GM21717 (cell line): ENCODE data around the gene PTPN9.
"Not testable (repeated sequence)": the region's sequence is repeated elsewhere in the genome, so short reads cannot be mapped to it uniquely, and the experiment has no call there.

Experiments used
- ATAC-seq: cut with Tn5 transposase; IDR thresholded peaks from one replicate; pipeline ENCODE4 v1.9.1; 2021; ENCODE audit warnings: mild to moderate bottlenecking, moderate library complexity; ENCODE audit not compliant: unreplicated experiment

The PTPN9 gene

DNA sequence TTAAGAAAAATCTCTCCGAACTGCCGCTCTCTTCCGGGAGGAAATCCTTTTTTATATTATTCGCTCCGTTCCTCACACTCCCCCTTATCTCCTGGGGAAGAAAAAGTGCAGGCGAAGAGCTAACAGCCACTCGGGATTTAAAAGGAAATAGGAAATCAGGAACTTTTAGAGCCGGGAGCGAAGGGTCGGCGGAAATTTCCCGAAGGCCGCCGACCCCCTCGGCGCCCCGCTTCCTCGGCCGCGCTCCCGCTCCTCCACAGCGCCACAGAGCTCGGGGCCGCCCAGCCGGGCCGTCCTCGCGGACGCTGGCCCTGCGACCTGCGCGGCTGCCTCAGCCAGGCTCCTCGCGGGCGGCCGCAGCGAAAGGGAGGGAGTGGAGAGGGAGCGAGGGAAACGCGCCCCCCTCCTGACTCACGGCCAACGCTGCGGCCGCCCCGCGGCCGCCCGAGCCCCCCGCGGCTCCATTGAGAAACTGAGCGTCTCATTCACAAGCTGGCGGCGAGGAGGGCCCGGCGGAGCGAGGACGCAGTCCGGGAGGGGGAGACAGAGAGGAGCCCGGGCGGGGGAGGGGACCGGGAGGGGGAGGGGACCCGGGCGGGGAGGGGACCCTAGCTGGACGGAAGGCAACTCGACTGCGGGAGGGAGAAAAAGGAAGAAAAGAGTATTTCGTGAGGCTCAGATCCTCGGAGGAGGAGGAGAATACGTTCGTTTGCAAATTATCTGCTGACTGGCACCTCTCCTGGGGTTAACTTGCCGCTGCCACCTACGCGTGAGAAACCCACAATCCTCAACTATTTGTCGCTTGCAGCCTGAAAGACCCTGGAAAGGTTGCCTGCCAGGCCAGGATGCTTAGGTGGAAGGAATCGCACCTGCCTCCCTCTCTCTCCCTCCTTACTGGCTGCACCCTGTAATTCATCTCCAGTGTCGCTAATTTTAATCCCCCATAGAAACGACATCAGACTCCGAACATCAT, at the start of gene PTPN9:
Gene PTPN9, minus strand, starts transcription at position 368 of the 973 bp plus-strand sequence. CDS start 539 bp downstream, outside the sequence.
- peak; percentile 49 for ATAC-seq

DNA sequence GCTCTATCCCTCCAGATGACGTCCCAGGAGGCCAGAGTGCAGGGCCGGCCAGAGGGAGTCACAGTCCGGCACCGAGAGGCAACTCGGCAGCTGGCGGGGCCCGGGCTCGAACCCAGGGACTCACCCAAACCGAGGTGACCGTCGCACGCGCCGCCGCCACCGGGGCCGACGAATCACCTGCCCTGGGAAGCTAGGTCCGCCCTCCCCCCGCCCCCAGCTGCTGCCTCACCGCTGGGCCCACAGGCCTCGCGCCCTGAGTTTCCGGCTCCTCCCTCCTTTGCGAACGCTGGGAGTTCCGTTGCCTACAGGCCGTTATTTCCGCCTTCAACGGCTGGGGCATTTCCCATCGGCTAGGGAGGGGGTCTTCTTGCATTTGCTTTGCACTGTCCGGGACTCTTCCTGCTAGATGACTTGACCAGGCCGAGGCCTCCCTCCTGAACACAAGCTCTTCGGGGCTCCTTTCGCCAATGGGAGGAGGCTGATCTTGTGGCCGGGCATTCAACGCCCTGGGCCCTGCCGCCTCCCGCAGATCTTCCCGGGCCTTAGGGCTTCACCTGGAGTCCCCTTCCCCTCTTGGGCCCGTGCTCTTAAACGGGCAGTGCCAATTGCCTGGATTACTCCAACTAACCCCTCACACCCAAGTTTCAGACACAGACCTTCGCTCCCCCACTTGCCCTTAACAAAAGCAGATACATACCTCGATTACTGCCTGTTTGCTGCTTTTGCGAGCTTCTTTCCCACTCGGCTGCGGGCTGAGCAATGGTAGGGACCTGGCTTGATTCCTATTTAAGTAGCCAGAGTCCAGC, 46.6 kb upstream of the PTPN9 start, which contains the start of gene SNUPN:
Gene SNUPN, minus strand, starts transcription at position 184 of the 806 bp plus-strand sequence. CDS start 4,674 bp downstream, outside the sequence.
- peak; percentile 76 for ATAC-seq

DNA sequence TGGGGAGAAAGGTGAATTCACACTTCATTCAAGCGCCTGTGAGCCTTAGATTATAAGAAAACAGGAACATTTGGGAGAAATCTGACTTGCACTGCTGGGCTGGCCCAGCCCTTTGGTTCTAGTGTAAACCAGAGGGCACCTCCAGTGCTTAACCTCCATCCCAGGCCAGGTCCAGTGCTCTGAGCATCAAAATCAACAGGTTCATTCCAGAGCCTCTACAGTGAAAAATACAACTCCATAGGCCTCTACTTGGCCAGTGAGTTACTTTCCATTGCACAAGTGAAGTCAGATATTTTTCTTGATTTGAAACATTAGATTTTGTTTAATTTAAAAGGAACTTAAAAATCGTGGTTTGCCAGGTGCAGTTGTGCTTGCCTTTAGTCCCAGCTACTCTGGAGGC, 43.4 kb upstream of the PTPN9 start:
- no peak for ATAC-seq

DNA sequence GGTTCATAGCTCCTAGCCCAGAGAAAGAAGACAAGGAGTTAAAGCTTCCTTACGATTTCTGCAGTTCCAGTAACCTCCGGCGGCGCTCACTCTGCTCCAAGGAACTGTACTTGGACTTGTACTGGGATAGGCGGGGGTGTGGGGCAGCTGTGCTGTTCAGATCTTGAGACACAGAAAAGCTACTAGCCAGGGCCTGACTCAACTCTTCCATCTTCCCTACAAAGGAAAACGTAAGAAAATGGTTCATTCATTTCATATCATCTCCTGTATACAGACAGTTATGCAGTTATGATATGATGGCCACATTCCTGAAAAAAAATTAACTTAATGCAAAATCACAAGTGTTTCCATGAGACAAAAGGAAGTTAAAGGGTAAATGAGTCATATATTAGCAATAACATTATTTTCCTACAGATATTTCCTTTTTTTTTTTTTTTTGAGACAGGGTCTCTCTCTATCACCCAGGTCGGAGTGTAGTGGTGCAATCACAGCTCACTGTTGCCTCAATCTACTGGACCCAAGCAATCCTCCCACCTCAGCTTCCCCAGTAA, 41.8 kb upstream of the PTPN9 start:
- ATAC-seq: no peak

DNA sequence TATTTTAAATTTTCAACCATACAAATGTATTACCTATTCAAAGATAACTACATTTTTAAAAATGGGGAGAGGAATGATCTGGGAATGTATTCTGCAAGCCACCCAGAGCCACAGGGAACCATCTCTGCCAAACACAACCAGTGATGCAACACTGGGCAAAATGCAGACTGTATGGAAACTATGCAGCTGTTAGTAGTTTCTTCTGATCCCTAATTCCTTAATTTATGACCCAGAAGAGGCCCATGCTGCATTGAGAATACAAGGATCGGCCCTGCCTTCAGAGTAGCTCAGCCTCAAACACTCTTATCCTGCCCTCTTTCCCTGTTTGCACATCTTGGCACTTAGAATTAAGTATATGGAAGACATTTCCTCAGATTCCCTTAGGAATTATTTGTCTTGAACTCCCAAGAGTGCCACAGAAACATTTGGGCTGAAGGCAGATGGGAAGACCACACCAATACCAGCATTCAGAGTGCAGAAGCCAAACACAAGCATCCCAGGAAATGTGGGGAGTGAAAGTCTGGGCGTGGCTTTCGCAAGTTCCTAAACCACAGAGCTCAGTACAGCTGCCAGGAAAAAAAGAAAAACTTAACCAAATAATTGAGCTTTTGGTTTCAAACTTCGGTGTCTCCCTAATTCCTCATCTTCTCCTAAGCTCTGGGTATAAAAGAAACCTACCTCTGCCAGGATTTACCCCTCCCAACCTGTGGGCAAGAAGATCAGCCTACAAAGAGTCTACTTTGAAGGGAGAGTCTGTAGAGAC, 41.1 kb upstream of the PTPN9 start:
- no peak for ATAC-seq

DNA sequence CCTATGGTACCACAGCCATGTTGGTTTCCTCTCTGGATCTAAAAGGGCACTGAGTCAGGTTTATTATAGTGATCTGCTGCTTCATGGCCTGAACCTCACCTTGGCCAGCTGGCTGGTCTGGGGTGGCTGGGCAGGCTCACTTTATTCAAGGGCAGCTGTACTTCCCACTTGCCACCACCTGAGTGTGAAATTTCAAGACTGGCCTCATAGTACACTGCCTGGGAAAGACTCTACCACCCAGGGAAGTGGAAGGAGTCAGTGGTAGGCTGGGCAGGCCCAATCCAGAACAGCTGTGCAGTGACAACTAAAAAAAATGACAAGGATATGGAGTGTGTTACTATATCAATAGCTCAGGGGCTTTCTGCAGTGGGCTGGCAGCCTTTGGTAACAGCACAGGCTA, 37.7 kb upstream of the PTPN9 start:
- ATAC-seq: no peak

DNA sequence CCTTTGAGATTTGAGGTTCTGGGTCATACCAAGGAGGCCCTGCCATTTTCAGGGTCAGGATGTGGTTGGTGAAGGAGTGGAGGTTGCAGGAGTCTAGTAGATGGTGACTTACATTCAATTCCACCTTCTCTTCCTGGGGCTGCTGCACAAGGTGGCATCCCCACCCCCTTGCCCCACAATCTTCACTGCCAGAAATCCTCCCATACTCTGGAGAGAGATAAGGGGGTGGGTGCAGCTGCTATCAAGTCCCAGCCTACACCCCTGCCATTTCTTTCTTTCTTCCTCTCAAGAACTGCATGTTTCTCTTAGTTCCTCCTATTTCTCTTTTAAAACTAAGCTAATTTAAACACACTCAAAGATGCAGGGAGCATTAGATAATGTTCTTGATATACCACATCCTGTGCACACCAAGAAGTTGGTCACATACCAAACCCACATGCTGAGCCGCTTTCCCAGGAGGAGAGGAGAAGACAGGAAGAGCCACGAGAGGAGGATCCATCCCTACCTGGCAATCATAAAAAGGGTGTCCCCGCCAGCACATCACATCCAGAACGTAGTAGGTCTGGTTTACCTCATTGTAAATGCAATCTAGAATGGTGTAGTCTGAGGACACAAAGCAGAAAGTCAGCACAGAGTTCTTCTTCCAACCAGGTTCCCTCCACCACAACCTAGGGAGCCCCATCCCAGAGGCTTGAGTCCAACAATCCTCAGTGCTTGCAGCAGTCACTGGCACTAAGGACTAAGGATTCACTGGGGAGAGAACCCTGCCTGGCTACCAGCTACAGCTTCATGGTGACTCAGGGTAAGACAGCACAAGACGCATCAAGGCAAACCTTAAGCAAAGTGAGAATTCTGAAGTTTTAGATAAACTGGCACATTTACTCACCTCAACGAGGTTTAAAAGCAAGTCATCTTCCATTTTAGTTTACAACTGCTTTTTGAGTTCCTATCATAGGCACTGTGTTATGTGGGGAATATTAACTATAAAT, 27.9 kb upstream of the PTPN9 start:
- ATAC-seq: no peak

DNA sequence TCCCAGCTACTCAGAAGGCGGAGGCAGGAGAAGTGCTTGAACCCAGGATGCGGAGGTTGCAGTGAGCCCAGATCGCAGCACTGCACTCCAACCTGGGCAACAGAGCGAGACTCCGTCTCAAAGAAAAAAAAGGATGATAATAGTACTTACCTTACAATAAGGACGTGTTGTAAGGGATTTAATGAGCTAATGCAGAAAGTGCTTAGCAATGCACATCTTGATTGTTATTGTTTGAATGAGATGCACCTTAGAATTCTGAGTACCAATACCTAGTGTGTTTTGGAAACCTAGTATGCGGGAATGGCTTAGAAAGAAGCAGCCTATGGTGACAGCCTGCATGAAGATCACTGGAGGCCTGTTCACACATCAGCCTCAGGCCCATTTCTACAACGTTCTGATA, 26.9 kb upstream of the PTPN9 start:
- no peak for ATAC-seq

DNA sequence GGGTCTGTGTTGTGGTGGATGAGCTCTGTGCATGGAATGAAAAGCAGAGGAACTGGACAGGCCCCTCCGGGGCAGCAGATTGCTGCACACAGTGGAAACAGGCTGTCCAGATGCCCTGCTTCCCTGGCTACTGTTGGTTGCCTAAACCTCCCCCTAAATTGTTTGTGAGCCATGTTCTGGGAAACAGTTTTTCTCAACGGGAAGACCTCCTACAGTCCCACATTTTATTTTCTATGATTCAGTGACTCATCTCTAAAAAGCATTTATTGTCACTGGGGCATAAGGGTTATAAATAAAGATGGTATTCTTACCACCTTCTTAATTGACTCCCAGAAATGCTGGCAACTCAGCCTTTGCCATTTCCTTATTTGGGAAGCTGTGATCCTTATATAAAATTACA, 20.3 kb upstream of the PTPN9 start:
- ATAC-seq: no peak

DNA sequence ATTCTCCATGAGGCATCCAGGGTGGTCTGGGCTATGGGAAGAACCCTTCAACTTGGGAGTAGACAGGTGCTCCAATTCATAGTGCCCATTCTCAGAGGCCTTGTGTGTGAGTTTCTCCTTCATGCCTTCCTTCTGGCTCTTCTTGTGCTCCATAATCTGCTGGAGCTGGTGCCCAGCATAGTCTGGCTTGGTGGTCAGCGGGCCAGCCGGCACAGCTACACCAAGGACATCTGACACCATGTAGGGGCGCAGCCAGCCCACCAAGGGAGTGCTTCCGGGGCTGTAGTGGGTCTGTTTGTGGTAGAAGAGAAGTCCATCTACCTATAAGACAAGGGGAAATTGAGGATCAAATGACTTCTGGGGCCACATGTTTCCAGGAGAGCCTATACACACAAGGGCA, 19.2 kb upstream of the PTPN9 start:
- no peak for ATAC-seq

DNA sequence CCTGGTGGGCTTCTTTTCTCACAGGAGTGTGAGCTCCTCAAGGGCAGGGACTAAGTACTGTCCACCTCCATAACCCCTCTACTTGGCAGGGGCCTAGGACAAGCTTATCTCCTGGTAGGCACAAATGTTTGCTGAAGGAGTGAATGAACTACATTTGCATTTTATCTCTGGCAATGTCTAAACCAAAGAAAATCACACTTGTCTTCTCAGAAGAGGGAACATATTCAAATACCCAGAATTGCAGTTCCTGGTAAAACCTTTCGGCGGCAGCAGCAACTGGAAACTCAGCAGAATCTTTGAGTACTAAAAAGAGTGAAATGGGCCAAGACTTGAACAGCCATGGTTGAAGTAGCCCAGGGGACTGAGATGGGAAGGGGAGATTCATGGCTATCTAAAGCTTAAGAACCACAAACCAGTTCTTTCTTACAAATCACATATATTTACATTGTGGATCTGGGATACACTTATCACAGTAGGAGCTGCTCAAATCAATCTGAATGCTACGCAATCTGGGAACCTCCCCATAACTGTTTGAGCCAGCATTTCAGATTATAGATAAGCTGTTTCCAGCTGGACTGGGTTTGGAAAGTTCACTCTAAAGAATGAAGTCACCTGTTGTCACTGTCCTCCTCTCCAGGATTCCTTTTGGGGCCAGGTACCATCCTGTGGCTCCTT, 18.7 kb upstream of the PTPN9 start:
- no peak for ATAC-seq

DNA sequence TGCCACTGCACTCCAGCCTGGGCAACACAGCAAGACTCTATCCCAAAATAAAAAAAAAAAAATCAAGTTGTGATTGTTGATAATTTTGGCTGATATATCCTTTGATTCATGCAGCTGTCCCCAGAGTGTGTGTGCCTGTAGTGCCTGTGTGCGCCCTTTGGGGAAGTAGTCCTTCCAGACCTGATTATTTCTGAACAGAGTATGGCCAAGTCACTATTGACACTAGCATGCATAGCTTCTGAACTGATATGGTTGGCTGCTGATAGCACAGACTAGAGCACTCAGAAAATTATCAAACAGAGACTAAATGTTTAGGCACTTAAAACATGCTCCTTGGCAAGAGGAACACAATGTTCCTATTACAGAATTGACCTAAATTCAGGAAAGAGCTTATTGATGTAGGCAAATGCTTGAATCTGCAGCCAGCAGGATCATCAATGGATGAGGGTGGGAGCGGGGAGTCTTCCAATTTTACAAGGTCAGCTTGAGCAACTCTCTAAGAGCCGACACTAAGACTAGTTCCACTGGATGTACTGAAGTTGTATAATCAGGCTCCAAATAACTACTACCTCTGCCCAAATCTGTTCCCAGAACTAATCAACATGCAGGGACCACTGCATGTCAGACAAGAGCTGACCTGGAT, 17.7 kb upstream of the PTPN9 start:
- ATAC-seq: no peak

DNA sequence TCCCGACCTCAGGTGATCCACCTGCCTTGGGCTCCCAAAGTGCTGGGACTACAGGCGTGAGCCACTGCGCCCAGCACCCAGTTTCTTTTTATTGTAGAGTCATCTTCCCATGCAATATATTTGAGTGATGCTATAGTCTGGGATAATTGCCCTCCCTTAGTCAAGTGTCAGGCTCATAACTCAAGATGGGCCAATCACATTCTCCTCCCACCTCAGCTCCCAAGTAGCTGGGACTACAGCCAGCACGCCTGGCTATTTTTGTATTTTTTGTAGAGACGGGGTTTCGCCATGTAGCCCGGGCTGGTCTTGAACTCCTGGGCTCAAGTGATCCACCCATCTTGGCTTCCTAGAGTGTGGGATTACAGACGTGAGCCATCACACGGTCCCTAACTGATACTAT, 15.2 kb upstream of the PTPN9 start:
- no peak for ATAC-seq

DNA sequence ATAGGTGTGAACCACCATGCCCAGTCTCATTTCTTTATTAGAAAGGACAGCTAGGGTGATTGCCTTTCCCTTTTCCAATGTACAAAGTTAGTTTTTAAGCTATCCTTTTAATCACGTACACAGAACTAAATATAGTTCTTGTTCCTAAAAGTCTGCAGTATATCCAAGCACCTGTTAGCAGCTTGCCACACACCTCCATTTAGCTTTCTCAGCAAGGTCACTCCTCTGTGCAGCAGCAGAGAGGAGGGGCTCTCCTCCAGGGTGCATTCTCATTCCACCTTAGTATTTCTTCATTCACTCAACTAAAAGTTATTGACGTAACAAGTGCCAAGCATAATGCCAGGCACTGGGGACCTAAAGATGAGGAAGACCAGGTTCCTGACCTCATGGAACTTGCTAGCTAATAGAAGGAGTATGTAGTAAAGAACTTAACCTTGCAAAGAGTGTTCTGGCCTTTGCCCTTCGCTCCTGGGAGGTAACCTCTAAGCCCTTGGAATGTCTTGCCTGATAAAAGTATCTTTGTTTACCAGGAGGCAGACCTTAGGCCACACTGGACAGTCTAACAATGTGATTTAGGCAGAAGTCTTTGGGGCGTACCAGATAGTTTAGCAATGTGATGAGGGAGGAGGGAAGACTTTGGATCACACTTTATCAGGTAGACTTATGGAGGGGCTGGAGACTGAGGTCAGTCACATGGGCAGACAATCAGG, 12.7 kb upstream of the PTPN9 start:
- ATAC-seq: no peak

DNA sequence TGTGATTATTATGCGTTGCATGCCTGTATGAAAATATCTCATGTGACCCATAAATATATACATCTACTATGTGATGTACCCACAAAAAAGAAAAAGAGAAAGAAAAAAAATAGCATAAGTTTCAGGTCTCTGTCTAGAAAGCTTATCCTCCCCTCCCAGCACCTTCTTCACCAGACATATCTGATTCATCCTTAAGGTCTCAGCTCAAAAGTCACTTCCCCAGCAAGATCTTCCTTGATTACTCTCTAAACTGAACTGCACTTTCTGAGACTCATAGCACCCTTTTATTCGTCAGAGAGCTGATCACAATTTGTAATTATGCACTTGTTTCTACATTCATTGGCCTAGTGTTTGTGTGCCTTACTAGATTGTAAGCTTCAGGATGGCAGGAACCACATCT, 11.1 kb upstream of the PTPN9 start:
- ATAC-seq: no peak

DNA sequence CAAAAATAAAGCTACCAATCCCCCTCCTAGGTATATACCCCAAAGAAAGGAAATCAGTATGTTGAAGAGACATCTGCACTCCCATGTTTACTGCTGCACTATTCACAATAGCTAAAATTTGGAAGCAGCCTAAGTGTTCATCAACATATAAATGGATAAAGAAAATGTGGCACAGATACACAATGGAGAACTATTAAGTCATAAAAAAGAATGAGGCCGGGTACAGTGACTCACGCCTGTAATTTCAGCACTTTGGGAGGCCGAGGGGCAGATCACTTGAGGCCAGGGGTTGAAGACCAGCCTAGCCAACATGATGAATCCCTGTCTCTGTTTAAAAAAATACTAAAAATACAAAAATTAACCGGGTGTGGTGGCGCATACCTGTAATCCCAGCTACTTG, 10.0 kb upstream of the PTPN9 start:
- no peak for ATAC-seq

DNA sequence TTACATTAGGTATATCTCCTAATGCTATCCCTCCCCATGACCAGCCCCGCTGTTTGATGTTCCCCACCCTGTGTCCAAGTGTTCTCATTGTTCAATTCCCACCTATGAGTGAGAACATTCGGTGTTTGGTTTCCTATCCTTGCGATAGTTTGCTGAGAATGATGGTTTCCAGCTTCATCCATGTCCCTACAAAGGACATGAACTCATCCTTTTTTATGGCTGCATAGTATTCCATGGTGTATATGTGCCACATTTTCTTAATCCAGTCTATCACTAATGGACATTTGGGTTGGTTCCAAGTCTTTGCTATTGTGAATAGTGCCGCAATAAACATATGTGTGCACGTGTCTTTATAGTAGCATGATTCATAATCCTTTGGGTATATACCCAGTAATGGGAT, 7.3 kb upstream of the PTPN9 start:
- ATAC-seq: not testable (repeated sequence)

DNA sequence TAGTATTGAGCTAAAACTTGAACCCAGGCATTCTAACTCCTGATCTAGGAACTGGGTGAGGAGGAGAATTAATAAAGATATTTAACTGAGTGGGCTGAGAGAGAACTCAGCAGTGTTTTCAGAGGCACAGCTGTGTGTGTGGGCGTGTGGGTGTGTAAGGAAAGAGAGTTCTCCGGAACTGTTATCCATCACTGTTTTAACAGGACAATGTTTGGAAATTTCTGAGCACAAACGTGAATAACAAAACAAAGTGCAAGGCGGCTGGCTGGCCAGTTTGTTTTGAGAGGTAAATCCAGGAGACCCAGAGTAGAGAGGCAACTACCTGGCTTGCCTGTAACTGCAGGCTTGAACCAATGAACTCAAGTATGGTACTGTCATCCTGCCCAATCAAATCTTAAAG, 5.0 kb upstream of the PTPN9 start:
- no peak for ATAC-seq
